ENCODE data around the gene HIP1R.
A peak's percentile ranks its signal among the peaks of the same experiment; 100 is the strongest.

The HIP1R gene

GRCh38 chr12:122862110-122862634 is 26.9 kb downstream of the HIP1R start:
- 0 out of 2 replicates have a peak, but pooled peaks cover 13% of the 10 kb centered on the region for H4K20me1 ChIP-seq (ENCODE audit: insufficient read depth, low read length)
- ATAC-seq (ENCODE audit: insufficient read depth, low read depth), result no peak
- H3K9ac ChIP-seq (ENCODE audit: low read depth, low read length), result no peak overlapping the region
- H3K4me2 ChIP-seq (ENCODE audit: insufficient read depth, low read length), result no peak overlapping the region
- no peaks in the 10 kb centered on the region for H3K9me3 ChIP-seq (ENCODE audit: insufficient read depth, low read length, severe bottlenecking)
- no peak overlapping the region for H2AFZ ChIP-seq (ENCODE audit: low read depth, low read length)
- no peak overlapping the region for H3K4me3 ChIP-seq (ENCODE audit: low read depth in 1 of 2, low read length in 2 of 2)
- peaks cover 47% of the 10 kb centered on the region for H3K36me3 ChIP-seq (ENCODE audit: insufficient read depth, low read length)
- no peaks in the 10 kb centered on the region for H3K4me1 ChIP-seq (ENCODE audit: insufficient read depth, low read length)
- no peaks in the 10 kb centered on the region for H3K27me3 ChIP-seq (ENCODE audit: insufficient read depth, low read length, poor library complexity)
- no peak for TF ChIP-seq EZH2 (IDR thresholded peaks at IDR 0.05; ENCODE audit: borderline replicate concordance, low read depth, low read length, severe bottlenecking)
- no peak for TF ChIP-seq CTCF (IDR thresholded peaks at IDR 0.05; ENCODE audit: borderline replicate concordance, extremely low read depth, low read length, poor library complexity, severe bottlenecking)
- no peak for DNase-seq
- no peak overlapping the region for H3K27ac ChIP-seq (ENCODE audit: low read length)
- H3K79me2 ChIP-seq (ENCODE audit: insufficient read depth, low read length), result no peaks in the 10 kb centered on the region

GRCh38 chr12:122862872-122863701 is 27.8 kb downstream of the HIP1R start:
- ATAC-seq (ENCODE audit: insufficient read depth, low read depth) (no peak), DNase-seq (no peak)

GRCh38 chr12:122864894-122865253 is 29.6 kb downstream of the HIP1R start:
- Histone ChIP-seq H3K36me3 (ENCODE audit: insufficient read depth, low read length) (peaks cover 69% of the 10 kb centered on the region), H3K27me3 (ENCODE audit: insufficient read depth, low read length, poor library complexity) (no peaks in the 10 kb centered on the region), H3K9me3 (ENCODE audit: insufficient read depth, low read length, severe bottlenecking) (no peaks in the 10 kb centered on the region), H2AFZ (ENCODE audit: low read depth, low read length) (no peak overlapping the region), H4K20me1 (ENCODE audit: insufficient read depth, low read length) (0 out of 2 replicates have a peak, but pooled peaks cover 15% of the 10 kb centered on the region), H3K4me2 (ENCODE audit: insufficient read depth, low read length) (no peak overlapping the region), H3K79me2 (ENCODE audit: insufficient read depth, low read length) (no peaks in the 10 kb centered on the region), H3K4me3 (ENCODE audit: low read depth in 1 of 2, low read length in 2 of 2) (no peak overlapping the region), H3K27ac (ENCODE audit: low read length) (no peak overlapping the region), H3K9ac (ENCODE audit: low read depth, low read length) (no peak overlapping the region), H3K4me1 (ENCODE audit: insufficient read depth, low read length) (no peaks in the 10 kb centered on the region)
- TF ChIP-seq CTCF (IDR thresholded peaks at IDR 0.05; ENCODE audit: borderline replicate concordance, extremely low read depth, low read length, poor library complexity, severe bottlenecking) (no peak), EZH2 (IDR thresholded peaks at IDR 0.05; ENCODE audit: borderline replicate concordance, low read depth, low read length, severe bottlenecking) (no peak)
- DNase-seq, result no peak
- no peak for ATAC-seq (ENCODE audit: insufficient read depth, low read depth)

More at GRCh38 chr12:122862872-122863701, 27.8 kb downstream of the HIP1R start:
- Histone ChIP-seq H3K27ac (ENCODE audit: low read length) (peak overlapping the region; percentile 26), H3K79me2 (ENCODE audit: insufficient read depth, low read length) (no peaks in the 10 kb centered on the region), H3K9me3 (ENCODE audit: insufficient read depth, low read length, severe bottlenecking) (no peaks in the 10 kb centered on the region), H3K4me2 (ENCODE audit: insufficient read depth, low read length) (no peak overlapping the region), H3K4me3 (ENCODE audit: low read depth in 1 of 2, low read length in 2 of 2) (no peak overlapping the region), H2AFZ (ENCODE audit: low read depth, low read length) (no peak overlapping the region), H4K20me1 (ENCODE audit: insufficient read depth, low read length) (0 out of 2 replicates have a peak, but pooled peaks cover 15% of the 10 kb centered on the region), H3K4me1 (ENCODE audit: insufficient read depth, low read length) (no peaks in the 10 kb centered on the region), H3K9ac (ENCODE audit: low read depth, low read length) (no peak overlapping the region), H3K27me3 (ENCODE audit: insufficient read depth, low read length, poor library complexity) (no peaks in the 10 kb centered on the region), H3K36me3 (ENCODE audit: insufficient read depth, low read length) (peaks cover 53% of the 10 kb centered on the region)
- no peak for TF ChIP-seq EZH2 (IDR thresholded peaks at IDR 0.05; ENCODE audit: borderline replicate concordance, low read depth, low read length, severe bottlenecking)
- TF ChIP-seq CTCF (IDR thresholded peaks at IDR 0.05; ENCODE audit: borderline replicate concordance, extremely low read depth, low read length, poor library complexity, severe bottlenecking), result no peak

Data from DND-41 (cell line).